Measurements from ENCODE around the gene PBLD.
"Not testable (repeated sequence)": the region's sequence is repeated elsewhere in the genome, so short reads cannot be mapped to it uniquely, and the experiment has no call there.

Gene PBLD

DNA sequence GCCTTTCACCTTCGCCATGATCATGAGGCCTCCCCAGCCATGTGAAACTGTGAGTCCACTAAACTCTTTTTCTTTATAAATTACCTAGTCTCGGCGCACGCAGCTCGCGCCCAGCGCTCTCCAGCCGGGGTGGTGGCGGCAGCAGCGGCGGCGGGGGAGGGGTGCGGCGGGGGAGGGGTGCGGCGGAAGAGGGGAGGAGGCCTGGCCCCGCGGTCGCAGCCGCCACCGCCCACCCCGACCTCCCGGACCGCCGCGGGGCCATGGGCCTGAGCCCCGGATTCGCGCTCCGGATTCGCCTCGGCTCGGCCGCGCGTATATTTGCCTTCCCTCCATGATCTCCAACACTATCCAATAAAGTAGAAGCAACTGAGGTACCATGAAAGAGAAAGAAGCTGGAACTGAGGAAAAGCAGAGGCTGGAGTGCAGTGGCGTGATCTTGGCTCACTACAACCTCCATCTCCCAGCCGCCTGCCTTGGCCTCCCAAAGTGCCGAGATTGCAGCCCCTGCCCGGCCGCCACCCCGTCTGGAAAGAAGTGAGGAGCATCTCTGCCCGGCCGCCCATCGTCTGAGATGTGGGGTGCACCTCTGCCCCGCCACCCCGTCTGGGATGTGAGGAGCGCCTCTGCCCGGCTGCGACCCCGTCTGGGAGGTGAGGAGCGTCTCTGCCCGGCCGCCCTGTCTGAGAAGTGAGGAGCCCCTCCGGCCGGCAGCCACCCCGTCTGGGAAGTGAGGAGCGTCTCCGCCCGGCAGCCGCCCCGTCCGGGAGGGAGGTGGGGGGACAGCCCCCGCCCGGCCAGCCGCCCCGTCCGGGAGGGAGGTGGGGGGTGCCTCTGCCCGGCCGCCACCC, 53.6 kb downstream of the PBLD start:
- DNase-seq (ENCODE audit: low spot score), result not testable (repeated sequence)

DNA sequence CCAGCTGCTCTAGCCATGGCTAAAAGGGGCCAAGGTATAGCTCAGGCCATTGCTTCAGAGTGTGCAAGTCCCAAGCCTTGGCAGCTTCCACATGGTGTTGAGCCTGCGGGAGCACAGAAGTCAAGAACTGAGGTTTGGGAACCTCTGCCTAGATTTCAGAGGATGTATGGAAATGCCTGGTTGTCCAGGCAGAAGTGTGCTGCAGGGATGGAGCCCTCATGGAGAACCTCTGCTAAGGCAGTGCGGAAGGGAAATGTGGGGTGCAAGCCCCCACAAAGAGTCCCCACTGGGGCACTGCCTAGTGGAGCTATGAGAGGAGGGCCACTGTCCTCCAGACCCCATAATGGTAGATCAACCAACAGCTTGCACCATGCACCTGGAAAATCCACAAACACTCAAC, 54.9 kb downstream of the PBLD start:
- DNase-seq (ENCODE audit: low spot score), result not testable (repeated sequence)

DNA sequence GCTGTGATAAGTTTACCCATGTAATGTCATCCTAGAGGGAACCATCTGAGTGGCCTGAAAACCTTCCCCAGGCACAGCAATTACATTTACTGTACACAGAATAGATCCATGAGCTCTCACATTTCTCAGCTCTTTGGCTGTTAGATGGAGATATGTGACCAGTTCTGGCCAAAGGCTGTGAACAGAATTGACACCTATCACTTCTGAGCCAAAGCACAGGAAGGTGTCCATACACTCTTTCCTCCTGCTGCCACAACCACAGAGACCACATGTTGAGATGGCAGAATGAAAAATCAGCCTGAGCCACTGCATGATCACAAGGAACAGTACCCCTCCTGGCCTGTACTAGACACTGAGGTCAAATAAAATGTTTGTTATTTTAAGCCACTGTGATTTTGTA, 56.5 kb downstream of the PBLD start:
- DNase-seq (ENCODE audit: low spot score), result no peak

DNA sequence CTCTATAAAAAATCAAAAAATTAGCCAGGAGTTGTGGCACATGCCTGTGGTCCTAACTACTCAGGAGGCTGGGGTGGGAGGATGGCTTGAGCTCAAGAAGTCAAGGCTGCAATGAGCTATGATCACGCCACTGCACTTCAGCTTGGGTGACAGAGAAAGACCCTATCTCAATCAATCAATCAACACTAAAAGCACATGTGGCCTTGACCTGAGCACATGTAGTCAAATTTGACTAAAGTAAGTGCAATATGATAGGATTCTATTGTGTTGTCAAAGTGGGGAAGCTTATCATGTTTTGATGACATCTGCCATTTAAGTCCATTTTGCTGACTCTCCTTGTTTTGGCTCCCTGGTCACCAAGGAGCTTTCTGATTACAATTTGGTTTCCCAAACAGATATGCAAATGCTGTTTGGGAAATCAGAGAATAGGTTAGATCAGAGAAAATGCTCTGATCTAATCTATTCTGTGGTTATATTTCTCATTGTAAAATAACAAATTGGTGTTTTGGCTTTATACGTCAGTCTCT, 57.1 kb downstream of the PBLD start:
- no peak for DNase-seq (ENCODE audit: low spot score)

DNA sequence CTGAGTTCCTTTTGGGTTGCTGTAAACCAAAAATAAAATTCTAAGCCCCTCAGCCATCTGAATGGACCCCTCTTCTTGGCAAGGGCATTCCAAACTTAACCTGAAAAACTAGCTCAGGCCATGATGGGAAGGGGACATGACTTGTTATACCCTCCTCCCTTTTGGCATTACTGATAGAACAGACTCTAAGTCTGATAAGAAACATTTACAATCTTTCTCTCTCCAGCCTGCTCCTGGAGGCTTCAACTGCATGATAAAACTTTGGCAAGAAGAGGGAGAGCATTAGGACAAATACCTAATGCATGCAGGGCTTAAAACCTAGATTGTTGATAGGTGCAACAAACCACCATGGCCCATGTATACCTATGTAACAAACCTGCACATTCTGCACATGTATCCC, 59.9 kb downstream of the PBLD start:
- DNase-seq (ENCODE audit: low spot score), result no peak

DNA sequence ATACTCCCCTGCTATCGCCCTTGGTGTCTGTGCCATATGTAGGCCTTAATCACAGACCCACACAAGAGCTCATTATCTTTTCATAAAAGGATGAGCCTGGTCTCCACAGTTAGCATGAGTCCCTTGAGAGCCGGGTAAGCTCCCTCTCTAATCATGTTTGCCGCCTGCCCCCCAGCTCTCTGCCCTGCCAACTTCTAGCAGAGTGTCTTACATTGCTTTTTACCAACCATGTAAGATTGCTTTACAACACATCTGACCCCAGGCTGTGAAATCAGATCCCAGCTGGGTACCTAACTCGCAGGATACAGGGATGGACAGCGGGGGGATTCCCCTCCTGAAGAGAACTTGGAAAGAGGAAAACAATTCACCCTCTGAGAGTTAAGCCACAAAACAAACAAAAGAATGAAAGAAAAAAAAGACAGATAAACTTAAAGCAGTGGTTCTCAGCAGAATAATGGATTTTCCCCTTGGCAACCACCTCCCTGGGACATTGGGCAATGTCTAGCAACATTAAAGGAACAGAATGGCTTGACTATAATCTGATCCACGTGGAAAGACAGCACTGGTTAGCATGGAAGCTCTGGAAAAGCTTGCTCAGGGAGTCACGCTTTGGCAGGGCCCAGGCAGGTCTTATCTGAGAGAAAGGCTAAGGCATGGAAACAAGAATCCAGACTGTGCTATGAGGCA, 61.4 kb downstream of the PBLD start:
- DNase-seq (ENCODE audit: low spot score), result no peak

DNA sequence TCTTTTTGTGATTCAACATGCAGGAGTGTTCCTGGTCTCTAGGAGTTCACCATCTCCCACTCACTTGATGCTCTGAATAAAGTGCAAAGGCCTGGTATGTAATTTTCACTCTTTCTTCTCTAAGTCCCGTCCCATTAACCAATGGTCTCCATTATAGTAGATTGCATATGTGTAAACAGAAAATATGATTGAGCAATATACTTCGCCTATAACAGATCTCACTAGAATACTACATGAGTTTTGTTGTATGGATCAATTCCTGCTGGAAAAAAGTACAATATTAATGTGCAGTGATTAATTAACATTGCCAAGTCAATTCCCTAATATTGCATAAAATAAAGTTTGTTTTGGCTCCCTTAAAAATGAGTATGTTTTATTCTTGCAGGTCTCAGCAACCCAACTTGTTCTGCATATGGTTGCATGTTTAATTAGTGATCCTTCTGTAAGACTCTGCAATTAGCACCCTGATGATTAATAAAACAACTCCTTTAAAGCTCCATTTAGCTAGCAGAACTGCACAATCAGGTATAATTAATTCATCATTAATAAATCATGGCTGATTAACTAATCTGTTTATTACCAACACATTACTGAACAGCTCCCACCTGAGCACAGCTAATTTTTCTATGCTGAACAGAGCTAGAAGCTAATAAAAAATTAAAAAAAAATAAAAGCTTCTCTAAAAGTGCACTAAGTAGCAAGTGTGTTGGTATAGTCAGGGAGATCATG, 63.0 kb downstream of the PBLD start:
- DNase-seq (ENCODE audit: low spot score), result no peak

DNA sequence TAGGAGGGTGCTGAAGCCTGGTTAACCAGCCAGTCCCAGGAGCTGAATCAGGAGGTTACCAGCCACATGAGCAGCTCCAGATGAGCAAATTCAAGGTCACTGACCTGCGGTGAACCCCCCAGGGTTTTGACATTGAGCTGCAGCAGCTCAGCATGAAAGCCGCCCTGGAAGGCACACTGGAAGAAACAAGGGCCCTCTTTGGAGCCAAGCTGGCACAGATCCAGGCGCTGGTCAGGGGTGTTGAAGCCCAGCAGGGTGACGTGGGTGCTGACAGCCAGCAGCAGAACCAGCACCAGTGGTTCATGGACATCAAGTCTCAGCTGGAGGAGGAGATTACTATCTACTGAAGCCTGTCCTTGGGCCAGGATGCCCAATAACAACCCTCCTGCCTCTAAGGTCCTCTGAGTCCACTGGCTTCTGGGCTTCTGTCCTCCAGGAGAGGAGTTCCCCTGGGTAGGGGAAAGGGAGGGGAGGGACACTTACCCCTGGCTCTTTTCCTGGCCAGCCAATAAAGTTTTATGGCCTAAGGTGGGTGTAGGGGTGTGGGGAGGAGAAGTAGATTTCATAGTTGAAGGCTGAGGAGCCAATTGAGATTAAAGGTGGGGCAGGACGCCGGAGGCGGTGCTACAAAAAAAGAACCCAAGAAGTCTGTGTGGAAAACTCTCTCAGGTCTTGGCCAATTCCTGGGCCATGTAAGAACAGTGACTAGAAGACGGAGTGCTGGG, 71.4 kb downstream of the PBLD start:
- DNase-seq (ENCODE audit: low spot score), result no peak

DNA sequence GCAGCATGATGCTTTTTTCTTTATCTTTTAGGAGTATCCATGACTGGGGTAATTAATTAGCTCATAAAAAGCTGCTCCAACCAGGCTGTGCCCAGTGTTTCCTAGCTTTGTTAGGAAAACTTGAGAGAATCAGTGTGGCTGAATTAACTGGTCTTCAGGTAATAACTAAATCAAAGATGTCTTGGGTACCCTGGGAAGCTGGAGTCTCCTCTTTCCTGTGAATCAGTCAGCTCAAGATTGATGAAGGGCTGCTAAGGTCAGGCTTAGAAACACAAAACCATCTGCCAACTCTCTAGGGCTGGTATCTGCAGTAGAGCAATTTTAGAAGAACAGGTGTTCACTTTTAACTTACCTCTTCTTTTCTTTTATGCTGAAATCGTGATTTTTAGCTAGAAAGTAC, 79.4 kb downstream of the PBLD start:
- DNase-seq (ENCODE audit: low spot score), result no peak

DNA sequence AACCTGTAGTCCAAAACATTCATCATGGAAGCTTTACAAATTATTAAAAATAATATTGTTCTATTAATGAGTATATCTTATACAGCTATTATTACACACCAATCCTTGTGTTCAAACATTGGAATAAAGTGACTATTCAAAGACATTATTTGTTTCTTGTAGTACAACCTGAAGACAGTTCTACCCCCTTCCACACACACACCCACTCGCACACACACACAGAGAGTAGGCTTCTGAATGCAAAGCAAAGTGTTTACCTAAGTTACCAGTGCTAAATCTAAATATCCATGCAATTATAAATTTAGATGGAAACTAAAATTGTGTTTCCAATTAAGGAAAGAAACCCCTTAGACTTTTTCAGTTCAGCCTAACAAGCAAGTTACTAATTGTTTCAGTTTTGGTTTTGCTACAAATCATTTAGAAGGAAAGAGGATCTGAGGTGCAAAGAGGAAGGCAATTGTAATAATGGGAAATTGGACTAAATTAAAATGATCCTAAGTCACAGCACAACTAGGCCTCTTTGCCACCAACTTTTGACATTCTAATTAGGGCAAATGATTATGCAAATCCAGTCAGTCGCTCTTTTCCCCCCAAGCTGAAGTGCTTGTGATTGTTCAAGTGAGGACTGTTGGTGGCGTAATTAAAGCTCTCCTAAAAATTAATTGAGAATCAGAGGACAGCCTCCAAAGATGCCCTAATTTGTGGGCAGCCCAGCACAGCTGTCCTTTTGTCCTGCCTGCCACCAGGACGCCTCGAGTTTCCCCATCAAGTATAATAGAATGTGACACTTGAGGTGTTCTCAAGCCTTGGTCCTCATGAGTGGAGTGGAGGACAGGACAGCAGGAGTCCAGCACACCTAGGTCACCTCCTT, 80.9 kb downstream of the PBLD start:
- DNase-seq (ENCODE audit: low spot score), result no peak

DNA sequence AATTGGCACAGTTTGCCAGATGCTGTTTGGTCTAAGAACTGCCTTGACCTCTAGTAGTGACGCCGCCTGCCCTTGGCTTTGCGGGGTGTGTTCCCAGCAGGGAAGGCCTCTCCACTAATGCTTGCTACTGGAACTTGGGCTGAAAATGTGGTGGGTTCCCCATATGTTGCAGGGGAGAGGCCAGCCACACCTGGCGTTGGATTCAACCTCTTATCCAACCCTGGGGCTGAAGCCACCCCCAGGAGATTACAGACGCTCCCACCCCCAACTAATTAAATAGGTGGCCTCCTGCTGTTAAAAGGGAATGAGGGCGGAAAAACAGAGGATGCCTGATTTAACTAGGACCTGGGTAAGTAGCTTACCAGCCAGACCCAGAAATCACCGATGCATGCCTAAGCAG, 81.6 kb downstream of the PBLD start:
- DNase-seq (ENCODE audit: low spot score), result no peak

DNA sequence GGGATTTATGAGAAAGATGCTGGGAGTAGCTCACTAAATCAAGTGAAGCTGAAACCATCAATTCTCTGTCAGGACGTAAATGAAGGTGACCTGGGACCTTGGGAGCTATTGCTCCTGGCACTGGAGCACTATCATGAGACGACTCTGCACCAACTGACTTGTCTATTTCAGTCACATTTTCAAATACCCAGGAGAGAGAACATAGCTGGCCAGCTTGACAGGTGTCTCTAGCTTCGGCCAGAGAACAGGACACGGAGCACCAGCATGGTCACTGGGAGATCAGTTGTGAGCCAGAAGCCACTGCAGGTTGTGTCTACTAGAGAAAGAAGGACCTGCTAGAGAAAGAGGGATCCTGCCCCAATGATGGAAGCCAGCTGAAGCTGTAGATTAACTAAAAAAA, 83.4 kb downstream of the PBLD start:
- no peak for DNase-seq (ENCODE audit: low spot score)

DNA sequence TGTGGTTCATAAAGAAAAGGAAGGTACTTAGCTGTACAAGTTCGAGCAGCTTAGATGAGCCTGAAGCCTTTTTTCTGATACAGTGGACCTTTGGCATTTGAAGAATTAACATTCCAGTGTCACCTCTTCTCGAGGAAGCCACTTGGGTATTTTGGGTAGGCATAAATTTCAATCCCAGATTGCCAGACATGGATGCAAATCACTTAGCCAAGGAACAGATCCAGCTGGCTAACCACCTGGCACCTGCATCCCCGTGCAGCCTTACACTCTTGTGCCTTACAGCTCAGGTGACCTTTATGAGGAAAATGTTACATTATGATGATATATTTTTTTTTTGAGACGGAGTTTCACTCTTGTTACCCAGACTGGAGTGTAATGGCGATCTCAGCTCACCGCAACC, 84.8 kb downstream of the PBLD start:
- DNase-seq (ENCODE audit: low spot score), result no peak

DNA sequence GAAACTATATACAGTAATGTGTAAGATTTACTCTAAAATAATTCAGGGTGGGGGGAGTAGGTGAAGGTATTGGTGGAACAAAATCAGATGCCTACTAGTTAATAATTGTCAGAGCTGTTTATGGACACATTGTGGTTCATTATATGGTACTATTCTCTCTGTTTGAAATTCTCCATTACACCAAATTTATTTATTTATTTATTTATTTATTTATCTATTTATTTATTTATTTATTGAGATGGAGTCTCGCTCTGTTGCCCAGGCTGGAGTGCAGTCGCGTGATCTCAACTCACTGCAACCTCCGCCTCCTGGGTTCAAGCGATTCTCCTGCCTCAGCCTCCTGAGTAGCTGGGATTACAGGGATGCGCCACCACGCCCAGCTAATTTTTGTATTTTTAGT, 86.3 kb downstream of the PBLD start:
- DNase-seq (ENCODE audit: low spot score), result not testable (repeated sequence)

DNA sequence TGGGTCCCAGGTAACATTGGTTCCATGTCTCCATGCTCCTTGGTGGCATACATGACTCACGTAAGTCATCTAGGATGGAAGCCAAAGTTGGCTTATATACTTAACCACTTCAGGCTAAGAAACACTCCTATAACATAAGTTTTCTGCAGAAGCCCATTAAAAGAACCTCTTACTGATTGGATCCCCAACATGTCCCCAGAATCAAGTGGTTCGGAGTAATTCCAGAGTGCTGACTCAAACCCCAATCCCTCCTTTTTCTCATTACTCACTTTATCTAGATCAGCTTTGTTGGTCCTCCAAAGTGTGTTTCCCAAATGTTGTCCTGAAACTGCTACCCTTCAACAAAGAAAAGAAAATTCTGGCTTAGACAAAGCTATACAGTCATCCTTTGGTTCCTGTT, 90.7 kb downstream of the PBLD start:
- DNase-seq (ENCODE audit: low spot score), result no peak

DNA sequence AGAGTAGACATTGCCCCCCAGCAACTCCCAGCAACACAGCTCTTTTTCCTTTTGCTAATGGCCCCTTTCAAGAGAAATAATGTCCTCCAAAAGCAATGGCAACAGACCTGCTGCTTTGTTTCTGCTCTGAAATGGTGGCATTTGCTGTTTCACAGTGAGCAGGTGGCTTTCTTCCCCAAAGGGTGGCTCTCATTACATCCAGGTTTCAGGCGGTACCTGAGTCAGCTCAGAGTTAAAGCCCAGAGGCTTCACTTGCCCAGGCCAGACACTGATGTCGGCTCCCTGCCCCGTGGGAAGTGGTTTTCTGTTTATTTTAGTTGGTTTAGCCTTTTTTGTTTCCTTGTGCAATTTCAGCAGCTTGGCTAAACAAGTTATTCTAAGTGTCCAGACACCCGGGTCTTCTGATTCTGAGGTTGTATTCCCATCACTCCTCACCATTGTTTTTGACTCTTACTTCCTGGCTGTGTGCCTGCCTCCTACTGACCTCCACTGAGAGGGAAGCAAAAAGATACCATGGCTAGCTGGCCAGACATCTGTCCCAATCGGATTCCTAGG, 93.1 kb downstream of the PBLD start:
- no peak for DNase-seq (ENCODE audit: low spot score)

DNA sequence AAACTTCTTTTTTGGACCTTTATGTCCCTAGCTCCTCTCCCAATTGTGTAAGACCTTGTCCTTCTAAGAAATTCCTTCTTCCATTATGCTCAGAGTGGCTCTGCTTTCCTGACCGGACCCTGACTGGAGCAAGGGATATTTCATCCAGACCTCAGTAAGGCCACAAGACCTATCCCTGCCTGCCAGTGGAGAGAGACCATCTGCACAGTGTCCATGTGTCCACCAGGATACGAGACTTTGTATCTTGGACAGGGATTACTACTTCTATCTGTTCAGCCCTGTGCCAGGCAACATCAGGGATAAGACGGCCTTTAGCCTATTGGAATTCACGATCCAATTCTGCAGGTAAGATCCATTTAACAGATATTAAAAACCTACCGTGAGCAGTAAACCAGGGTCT, 93.7 kb downstream of the PBLD start:
- no peak for DNase-seq (ENCODE audit: low spot score)

DNA sequence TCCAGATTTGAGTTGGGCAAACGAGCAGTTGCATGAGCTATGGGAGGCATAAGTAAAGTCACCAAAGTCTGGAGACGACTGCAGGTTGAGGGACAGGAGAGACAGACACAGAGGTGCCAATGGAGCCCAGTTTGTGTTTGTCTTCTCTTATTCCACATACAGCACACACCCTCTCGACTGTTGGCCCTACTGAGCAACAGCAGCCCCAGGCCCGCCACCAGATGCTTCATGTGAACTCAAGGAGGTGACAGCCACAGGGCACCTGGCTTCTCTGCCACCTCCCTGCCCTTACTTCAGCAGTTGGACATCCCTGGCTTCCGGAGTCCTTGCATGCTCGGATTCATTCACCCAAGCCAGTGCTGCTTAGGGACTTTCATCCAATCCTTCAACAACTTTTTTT, 94.4 kb downstream of the PBLD start:
- no peak for DNase-seq (ENCODE audit: low spot score)

DNA sequence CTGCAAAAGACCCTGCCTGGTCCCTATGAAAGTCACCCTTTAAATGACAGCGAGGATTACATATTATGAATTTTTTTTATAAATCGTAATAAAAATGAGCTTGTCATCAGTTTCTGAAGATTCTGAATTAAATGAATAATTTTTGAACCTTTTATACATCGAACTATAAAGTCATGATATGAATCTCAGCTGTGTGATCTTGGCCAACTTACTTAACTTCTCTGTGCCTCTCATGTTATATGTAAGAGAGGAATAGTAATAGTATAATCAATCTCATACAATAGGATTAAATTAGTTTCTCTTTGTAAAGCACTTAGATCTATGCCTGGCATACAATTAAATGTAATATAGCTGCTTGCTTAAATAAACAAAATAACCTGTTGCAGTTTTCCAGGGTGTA, 95.6 kb downstream of the PBLD start:
- DNase-seq (ENCODE audit: low spot score), result no peak

DNA sequence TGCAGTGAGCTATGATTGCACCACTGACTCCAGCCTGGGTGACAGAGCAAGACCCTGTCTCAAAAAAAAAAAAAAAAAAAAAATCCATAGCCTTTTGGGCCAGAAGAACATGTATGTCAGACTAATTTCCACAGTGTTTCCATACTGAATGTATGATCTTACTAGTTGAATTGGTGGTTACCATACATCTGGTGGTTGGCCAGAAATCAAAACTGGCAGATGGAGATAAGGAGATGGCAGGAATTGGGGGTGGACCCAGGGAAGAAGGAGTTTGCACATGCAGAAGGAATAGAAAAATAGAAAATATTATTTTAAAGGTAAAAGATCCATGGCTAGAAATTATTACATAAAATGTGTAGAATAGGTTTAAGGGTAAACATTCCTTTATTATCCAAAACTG, 97.1 kb downstream of the PBLD start:
- no peak for DNase-seq (ENCODE audit: low spot score)

DNA sequence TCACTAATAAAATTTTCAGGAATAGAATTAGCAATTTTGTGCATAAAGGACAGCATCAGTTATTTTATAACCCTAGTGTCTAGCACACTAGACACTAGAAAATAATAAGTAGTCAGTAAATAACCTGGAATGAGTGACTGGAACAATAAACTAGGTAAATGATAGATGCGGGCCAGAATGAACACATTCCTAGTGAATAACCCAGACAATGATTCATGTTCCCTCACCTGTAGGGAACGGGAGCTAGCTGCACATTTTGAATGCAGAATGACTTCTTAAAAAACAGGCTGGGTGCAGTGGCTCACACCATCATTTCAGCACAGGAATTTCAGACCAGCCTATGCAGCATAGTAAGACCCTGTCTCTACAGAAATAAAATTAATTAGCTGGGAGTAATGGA, 97.6 kb downstream of the PBLD start:
- no peak for DNase-seq (ENCODE audit: low spot score)

All from hepatic stellate cell (primary cell).